CD4-positive, alpha-beta T cell treated with Interleukin-1 beta for 1 hour (primary cell): Measurements from ENCODE around the gene TMPRSS9.
"Not testable (repeated sequence)": the region's sequence is repeated elsewhere in the genome, so short reads cannot be mapped to it uniquely, and the experiment has no call there.

Source experiments
- DNase-seq, 2 donors: peaks; one replicate each; pipeline ENCODE4 v3.0.0-alpha.2; 2020 to 2022

Gene TMPRSS9

DNA sequence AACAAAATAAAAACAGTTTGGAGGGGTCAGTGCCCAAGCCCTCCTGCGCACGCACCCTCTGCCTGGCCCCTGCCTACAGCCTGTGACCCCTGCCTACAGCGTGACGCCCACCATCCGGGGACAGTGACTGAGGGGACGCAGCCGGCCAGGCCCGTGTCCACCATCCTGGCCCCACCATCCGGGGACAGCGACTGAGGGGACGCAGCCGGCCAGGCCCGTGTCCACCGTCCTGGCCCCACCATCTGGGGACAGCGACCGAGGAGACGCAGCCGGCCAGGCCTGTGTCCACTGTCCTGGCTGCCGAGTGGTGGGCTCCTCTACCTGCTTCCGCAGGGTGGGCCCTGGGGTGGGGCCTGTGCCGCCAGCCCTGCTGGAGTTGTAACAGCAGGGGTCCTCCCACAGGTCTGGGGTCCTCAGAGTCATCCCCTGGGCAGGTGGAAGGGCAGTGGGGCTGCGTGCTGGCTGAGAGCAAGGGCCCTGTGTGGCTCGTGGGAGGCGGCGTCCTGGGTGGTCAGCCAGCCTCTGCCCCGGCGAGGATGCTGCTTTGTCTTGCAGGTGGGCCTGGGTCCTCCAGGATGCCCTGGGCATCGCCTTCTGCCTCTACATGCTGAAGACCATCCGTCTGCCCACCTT is 17.3 kb upstream of the TMPRSS9 start:
- DNase-seq, result no peak

DNA sequence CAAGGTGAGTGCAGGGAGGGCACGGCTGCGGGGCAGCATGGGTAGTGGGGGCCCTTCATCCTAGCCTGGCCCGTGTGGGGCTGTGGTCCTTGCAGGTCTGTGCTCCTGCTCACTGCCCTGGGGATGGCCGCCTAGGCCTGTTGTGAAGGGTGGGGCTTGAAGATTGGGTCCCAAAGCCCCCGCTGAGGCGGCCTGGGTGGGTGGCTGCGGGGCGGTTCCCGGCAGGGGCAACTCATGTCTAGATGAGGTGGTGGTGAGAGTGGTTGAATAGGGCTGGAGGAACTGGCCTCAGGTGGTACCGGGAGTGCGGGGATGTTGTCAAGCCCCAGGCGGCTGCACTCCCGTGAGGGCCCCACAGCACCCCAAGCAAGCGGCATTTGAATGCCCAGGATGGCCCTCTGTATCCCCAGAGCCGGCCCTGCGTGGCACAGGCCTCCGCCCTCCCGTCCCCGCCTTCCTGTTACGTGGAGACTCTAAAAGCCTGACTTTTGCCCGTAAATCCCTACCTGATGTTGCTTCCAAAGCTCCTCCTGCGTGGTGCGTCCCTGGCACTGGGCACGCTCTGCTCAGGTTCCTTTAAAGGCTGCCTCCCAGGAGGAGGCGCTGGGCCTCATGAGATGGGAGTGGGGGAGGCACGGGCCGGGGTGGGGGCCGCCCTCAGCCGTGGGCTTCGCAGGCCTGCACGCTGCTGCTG is 16.6 kb upstream of the TMPRSS9 start:
- DNase-seq, result no peak

DNA sequence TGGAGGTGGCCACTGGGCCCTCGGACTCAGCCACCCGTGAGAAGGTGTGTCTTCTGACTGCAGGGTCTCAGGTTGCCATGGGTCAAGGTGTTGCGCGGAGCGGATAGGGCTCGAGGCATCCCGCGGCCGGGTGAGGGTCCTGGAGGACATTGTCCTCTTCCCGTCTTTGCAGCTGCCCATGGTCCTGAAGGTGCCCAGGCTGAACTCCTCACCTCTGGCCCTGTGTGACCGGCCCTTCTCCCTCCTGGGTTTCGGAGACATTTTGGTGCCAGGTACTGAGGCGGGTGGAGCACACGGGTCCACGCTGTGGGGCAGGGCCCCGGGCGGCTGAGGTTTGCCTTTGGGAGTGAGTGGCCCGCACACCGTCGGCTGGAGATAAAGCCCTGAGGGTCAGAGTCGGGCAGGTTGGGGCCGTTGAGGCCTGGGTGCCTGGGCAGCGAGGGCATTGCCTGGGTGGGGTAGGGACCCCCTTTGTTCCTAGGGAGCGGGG is 15.6 kb upstream of the TMPRSS9 start:
- DNase-seq, result no peak

DNA sequence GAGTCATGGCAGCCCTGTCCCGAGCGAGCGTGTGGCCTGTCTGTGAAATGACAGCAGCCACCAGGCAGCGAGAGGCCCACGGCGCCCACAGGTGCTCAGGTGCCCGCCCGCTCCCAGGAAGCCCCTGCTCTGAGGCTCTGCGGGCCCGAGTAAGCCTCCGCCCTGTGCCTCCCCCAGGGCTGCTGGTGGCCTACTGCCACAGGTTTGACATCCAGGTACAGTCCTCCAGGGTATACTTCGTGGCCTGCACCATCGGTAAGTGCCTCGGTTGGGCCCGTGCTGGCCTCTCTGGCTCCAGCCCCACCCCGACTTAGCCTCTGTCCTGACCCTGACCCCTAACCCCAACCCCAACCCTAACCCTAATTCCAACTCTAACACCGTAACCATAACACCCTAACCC is 15.0 kb upstream of the TMPRSS9 start:
- DNase-seq, result no peak

DNA sequence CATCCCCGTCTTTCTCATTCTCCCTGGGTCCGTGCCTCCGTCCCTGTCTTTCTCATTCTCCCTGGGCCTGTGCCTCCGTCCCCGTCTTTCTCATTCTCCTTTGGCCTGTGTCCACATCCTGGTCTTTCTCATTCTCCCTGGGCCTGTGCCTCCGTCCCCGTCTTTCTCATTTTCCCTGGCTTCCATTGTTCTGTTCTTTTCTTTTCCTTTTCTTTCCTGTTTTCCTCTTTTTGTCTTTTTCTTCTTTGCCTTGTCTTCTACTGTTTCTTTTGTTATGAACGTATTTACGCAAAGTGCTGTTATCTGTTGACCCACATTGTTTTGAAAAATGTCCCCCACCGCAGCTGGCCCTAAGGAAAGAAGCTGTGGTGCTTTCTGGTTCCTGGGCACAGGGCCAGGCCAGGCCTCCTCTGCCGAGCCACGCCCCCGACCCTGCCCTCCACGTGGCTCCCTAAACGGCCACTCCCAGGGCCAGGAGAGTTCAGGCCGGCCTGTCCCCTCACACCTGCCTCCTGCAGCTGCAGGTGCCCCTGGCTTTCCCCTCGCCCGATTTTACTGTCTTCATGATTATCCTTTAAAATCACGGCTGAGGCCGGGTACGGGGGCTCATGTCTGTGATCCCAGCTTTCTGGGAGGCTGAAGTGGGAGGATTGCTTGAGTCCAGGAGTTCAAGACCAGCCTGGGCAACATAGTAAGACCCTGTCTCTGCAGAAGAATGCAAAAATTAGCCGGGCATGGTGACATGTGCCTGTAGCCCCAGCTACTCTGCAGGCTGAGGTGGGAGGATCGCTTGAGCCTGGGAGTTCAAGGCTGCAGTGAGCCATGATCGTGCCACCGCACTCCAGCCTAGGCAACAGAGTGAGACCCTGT is 14.0 kb upstream of the TMPRSS9 start:
- no peak for DNase-seq

DNA sequence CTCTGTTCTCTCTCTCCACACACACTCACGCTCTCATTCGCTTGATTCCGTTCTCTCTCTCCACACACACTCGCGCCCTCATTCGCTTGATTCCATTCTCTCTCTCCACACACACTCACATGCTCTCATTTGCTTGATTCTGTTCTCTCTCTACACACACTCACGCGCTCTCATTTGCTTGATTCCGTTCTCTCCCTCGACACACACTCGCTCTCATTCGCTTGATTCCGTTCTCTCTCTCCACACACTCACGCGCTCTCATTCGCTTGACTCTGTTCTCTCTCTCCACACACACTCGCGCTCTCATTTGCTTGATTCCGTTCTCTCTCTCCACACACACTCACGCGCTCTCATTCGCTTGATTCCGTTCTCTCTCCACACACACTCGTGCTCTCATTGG is 10.2 kb upstream of the TMPRSS9 start:
- not testable (repeated sequence) for DNase-seq

DNA sequence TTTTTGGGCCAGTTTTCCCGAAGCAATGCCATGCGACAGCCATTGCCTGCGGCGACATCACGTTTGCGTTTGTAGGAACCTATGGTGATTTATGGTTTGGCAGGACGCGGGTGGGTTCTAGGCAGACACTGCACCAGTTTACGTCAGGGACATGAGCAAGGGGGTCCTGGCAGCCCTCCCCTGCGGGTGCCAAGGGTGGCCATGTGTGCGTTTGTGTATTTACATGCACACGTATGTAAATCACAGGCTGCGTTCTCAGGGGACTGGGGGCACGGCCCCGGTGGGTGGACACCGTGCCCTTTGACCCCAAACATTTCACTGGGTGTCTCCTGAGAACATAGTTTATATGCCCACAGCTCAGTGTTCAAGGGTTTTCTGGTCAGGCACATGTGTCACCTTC is 9.4 kb upstream of the TMPRSS9 start:
- DNase-seq, result no peak

DNA sequence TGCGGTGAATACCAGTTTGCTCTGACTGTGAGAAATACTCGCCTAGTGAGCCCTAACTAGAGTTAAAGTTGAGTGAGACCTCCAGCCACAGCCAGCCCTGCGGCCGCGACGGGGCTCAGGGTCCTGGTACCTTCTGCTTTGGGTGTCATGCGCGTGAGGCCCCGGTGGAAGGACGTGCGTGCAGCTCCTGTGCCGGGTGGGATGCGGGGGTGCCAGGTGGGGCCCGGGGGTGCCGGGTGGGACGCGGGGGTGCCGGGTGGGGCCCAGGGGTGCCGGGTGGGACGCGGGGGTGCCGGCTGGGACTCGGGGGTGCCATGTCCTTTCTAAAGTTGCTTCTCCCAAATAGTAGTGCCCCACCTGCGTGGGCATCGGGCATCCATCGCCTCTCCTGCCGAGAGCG is 8.5 kb upstream of the TMPRSS9 start:
- no peak for DNase-seq

DNA sequence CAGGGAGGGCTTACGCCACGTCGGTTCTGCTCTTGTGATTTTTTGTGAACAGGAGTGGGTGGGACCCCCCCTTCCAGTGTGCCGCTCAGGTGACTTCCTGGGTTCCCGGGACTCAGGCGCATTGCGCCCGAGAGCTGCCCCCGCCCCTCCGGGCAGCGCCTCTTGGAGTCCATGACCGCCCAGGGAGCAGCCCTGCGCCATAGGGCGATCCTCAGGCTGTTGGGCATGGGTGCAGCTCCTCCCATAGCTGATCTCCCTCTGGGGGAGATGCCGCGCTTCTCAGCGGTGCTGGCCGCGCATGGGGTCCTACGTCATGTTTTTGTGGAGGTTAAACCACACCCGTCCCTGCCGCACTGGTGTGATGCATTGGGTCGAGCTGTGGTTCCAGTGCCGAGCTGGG is 7.9 kb upstream of the TMPRSS9 start:
- no peak for DNase-seq

DNA sequence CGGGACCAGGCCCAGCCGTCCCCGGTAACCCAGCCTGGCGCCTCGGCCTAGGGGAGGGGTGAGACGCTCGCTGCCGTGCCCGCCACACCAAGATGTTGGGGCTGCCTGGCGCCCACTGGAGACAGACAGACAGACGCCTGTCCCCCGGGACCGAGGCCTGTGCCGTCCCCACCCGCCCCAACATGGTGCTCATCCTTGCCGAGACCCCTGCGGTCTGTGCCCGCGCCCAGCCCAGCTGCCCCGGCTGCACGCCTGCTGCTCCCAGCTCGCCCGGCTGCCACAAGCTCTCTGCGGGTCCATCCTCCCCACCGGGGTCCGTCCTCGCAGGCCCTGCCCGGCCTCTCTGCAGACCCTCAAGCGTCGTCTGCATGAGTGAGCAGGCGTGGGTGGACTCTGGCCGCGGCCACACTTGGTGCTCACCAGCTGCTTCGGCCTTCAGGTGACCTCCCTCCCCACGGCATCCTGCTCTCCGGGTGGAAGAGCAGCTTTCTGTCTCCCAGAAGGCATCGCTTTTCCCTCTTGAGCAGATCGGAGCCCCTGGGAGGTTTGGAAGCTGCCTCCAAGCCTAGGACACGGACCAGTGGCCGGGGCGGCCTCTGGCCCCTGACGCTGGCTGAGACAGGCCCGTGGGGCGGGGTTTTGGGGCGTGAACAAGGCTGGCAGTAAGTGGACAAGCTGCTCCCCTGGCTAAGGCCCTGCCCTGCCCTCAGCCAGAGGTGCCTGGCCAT is 6.7 kb upstream of the TMPRSS9 start:
- no peak for DNase-seq

DNA sequence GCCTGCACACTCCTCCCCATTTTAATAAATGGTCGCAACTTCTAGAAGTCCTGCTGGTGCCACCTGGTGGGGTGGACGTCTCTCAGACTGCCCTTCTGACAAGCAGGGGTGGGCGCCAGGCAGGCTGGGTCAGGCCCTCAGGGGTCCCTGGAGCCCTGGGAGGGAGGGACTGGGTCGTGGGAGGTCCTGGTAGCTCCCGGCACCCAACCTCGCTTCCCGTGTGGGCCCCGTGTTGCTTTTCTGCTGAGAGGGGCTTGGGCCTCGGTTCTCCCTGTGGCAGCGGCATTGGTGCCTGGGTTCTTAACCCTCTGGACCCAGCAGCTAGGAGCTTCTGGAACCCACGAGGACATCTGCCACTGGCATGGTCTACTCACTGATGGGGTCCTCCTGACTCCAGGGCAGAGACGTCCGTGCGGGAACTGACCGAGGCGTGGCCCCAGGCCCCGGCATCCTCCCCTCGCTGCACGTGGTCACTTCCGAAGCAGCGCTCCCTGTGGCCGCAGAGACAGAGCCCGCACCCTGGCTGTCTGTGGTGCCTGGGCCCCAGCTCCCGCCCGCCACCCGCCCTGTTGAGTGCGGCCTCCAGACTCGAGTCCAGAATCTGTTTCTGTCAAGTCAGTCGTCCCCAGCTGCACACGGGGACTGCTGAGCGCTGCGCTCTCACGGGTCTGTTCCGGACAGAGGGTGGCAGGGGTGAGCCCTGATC is 6.0 kb upstream of the TMPRSS9 start:
- no peak for DNase-seq

DNA sequence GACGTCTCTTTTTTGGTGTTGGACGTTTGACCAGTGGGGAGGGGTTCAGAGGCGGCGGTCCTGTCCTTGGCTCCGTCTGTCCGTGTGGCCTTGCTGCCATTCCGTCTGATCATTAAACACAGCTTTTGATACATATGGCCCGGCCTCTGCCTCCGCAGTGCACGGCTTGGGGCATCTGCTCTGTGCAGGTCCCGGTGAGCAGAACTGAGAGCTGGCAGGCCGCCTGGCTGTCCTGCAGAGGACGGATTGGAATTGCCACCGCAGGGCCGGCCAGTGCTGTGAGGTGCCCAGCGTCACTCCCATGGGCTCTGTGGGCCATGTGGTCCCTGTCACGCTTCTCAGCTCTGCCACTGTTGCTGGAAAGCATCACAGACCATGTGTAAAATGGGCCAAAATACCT is 5.4 kb upstream of the TMPRSS9 start:
- DNase-seq, result no peak

DNA sequence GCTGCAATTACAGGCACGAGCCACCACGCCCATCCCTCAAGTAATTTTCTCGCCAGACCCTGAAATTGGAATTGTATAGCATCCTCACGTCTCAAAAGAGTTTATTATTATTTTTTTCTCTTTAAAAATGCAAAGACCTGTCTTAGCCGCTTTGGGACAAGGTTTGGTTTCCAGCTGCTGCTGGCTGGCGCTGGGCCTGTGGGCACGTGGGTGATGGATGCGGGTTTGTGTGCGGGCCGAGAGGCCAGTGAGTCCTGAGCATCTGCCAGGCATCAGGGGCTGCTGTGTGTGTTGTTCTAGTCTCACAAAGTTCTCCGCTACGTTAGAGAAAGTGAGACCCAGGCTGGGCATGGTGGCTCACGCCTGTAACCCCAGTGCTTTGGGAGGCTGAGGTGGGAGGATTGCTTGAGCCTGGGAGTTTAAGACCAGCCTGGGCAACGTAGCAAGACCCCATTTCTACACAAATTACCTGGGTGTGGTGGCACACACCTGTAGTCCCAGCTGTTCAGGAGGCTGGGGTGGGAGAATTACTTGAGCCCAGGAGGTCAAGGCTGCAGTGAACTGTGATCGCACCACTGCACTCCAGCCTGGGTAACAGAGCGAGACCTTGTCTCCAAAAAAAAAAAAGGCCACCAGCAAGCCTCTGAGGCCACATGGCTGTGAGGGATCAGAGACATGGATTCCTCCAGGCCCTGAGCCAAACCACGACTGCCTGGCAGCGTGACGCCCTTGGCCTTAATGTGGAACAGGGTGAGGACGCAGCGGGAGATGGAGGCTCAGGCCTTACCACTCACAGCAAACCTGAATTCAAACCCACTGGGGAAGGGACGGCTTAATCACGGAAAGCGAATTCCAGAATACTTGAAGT is 4.7 kb upstream of the TMPRSS9 start:
- no peak for DNase-seq

DNA sequence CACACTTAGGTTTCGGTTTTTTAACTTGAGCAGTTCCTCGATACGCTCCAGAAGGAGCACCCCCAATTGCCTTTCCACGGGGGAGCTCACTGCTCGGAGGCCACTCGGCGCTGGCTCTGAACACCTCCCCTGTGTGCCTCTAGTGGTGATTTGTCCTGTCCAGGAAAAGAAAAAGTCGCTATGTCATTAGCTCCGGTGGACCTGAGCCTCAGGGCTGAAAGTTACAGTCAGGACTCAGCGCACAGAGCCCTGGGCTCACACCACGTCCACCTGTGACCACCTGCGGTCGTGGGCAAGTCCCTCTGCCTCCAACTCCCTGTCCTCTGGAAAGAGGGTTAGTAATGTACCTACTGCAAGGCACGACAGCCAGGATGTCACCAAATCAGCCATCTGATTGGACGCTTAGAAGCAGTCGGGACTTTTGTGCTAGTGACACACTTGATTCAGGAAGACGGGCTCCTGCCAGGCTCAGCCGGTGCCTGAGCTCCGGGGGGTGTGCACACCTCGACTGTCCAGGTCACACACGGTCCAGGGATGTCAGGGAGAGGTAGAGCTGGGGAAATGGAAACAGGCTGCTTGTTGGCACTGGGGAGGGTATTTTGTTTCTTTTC is 3.9 kb upstream of the TMPRSS9 start:
- no peak for DNase-seq

DNA sequence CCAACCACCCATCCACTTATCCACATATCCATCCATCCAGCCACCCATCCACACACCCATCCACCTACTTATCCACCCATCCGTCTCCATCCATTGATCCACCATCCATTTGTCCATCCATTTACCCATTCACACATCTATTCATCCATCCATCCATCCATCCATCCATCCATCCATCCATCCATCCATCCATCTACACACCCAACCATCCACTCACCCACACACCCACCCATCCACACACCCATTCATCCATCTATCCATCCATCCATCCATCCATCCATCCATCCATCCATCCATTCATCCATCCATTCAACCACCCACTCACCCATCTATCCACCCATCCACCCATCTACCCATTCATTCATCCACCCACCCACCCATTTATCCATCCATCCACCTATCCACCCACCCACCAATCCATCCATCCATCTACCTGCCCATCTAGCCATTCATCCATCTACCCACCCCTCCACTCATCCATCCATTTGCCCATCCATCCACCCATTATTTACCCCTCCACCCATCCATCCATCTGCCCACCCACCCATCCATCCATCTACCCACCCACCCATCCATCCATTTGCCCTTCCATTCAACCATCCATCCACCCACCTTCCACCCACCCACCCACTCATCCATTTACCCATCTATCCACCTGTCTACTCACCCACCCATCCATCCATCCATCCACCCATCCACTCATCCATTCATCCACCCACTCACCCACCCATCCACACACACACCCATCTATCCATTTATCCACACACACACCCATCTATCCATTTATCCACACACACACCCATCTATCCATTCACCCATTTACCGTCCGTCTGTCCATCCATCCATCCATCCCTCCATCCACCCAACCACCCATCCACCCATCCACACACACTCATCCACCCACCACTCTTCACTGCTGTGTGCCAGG is 2.5 kb upstream of the TMPRSS9 start:
- no peak for DNase-seq

DNA sequence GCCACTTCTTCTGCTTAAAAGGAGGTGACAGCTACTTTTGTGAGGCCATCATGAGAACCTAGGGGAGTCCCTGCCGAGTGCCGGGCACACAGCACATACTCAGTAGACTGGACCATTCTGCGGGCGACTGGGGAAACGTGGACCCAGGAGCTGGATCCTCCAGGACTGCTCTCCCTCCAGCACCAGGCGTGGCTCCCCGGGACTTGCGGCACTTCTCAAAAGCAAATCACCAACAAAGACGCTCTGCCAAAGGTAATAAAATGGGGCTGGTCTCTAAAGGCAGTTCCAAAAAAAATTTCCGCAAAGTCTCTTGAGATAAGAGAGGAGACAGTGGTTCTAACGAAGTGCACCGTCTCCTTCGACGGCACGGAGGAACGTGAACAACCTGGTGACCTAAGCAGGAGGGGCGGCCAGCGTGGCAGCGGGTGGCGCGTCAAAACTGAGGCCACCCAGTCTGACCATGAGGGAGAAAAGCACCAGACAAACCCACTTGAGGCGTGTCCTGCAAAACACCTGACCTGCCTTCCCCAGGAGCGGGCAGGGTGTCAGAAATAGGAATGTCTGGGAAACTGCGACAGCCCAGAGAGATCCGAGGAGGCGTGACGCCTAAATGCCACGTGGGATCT is 1.4 kb upstream of the TMPRSS9 start:
- DNase-seq, result no peak

DNA sequence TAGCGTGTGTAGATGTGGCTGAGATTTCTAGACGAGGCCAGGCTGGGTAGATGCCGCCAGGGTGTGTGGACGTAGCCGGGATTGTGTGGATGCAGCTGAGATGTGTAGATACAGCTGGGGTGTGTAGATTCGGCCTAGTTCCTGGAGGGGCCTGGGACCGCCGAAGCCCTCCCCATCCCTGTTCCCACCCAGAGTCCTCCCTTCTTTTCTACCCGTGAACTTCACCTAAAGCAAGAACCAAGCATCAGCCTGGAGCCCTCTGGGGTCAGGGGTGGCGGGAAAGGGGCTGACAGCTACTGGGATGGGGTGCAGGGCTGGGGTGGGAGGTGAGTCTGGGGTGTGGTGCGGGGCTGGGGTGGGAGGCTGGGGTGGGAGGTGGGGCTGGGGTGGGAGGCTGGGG is 768 bp downstream of the TMPRSS9 start:
- DNase-seq, result no peak

DNA sequence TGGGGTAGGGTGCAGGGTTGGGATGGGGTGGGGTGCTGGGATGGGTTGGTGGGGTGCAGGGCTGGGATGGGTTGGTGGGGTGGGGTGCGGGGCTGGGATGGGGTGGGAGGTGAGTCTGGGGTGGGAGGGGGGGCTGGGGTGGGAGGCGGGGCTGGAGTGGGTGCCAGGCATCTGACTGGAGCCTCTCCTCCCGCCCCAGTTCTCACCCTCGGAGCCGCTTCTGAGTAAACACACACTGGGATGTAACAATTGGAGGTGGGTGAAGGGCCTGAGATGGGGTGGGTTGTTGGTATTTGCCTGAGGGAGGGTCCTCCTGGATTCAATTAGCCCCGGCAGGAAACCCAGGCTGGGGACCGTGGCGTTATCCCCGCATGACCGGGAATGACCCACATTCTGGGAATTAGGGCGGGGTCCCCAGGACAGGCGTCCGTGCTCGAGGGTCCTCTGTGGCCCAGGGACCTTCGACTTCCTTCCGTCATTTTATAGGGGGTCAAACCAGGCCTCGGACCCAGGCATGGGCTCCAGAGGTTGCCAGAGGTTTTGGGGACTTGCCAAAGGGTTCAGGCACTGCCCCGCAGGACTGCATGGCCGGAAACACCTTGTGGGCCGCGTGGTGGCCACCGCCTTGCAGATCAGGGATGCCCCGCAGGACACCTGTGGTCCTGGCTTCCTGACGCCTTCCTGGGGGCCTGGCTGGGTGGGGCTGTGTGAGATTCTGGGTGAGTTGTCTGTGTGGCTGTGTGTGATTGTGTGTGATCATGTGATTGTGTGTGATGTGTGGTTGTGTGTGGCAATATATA is 1.4 kb downstream of the TMPRSS9 start:
- no peak for DNase-seq
